Uterus (tissue), 2 donors: ENCODE measurements around the gene EYS.

Experiments
- POLR2A ChIP-seq, 2 donors: fragments of 450-650 bp; IDR thresholded peaks; one replicate each; pipeline ENCODE4 v1.6.1; 2016; ENCODE audit warnings: antibody characterized with exemption in 2 of 2, mild to moderate bottlenecking in 1 of 2, moderate library complexity in 1 of 2
- TF ChIP-seq, protein P1 (sequence below), 4 experiments: fragments of 200-600 bp in 2 of 4; fragments of 450-650 bp in 2 of 4; sonication (generic) in 2 of 4; IDR thresholded peaks; one replicate each; pipeline ENCODE4 v1.5.1; 2016 to 2019; ENCODE audit warnings: antibody characterized with exemption in 4 of 4, mild to moderate bottlenecking in 2 of 4, moderate library complexity in 1 of 4

DNA sequence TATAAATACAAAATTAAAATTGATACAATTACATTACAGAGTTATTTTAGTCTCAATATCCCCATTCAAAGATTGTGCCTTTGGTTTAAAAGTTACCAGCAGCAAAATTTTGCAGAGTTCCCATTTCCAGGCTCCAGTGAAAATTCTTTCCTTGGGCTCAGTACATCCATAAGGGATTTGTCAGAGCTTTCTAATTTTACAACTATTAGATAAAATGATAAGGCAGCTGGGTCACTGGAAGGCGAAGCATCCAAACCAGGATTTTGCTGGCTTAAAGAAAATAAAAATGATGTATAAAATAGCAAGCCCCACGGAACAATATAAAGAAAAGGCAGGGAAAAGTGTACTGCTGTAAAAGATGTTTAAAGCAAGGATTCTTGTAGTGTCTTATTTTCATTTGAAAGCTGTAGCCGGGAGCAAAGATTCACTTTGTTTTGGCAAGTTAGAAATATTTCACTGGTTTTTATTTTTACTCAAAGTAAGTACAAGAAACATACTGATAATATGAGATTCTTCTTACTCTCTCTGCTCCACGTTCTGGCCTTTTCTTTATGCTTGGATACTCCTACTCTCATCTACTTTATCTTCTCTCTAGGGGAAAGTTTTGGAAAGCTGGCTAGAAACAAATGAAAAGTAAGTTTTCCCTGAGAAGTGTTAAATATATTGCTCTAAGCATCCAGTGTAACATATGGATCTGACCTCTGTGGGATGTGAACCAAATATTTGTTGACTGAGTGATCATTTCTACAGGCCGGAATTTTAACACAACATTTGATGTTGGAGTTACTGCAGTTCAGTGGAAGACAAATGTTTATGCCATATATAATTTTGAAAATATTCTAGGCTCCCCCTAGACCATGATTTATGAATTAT lies 1583.0 kb downstream of the EYS start:
- TF ChIP-seq POLR2A (IDR thresholded peaks at IDR 0.05) = no peak
- TF ChIP-seq, protein P1, sequence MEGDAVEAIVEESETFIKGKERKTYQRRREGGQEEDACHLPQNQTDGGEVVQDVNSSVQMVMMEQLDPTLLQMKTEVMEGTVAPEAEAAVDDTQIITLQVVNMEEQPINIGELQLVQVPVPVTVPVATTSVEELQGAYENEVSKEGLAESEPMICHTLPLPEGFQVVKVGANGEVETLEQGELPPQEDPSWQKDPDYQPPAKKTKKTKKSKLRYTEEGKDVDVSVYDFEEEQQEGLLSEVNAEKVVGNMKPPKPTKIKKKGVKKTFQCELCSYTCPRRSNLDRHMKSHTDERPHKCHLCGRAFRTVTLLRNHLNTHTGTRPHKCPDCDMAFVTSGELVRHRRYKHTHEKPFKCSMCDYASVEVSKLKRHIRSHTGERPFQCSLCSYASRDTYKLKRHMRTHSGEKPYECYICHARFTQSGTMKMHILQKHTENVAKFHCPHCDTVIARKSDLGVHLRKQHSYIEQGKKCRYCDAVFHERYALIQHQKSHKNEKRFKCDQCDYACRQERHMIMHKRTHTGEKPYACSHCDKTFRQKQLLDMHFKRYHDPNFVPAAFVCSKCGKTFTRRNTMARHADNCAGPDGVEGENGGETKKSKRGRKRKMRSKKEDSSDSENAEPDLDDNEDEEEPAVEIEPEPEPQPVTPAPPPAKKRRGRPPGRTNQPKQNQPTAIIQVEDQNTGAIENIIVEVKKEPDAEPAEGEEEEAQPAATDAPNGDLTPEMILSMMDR (IDR thresholded peaks at IDR 0.05) = no peak
